HG02610 (cell line): ENCODE results near the gene CAMK2D.
"Not testable (repeated sequence)": the region's sequence is repeated elsewhere in the genome, so short reads cannot be mapped to it uniquely, and the experiment has no call there.

Experiments
- ATAC-seq: cut with Tn5 transposase; IDR thresholded peaks from one replicate; pipeline ENCODE4 v1.9.1; 2021; ENCODE audit warnings: mild to moderate bottlenecking, moderate library complexity; ENCODE audit not compliant: unreplicated experiment

The CAMK2D gene

GRCh38 chr4:113733685-113734084, 27.9 kb downstream of the CAMK2D start:
- no peak for ATAC-seq

- ATAC-seq = no peak
These were observed 28.5 kb downstream of the CAMK2D start for GRCh38 chr4:113732967-113733527.

GRCh38 chr4:113730467-113731216, 30.9 kb downstream of the CAMK2D start:
- no peak for ATAC-seq

- no peak for ATAC-seq
These were observed 33.7 kb downstream of the CAMK2D start for GRCh38 chr4:113727802-113728201.

- no peak for ATAC-seq
These were observed 35.6 kb downstream of the CAMK2D start for GRCh38 chr4:113725963-113726362.

- ATAC-seq = no peak
These were observed 43.3 kb downstream of the CAMK2D start for GRCh38 chr4:113718252-113718651.

GRCh38 chr4:113711883-113712662, 49.5 kb downstream of the CAMK2D start:
- ATAC-seq = no peak

GRCh38 chr4:113708250-113708649, 53.3 kb downstream of the CAMK2D start:
- ATAC-seq = peak; percentile 74

GRCh38 chr4:113707048-113707447, 54.5 kb downstream of the CAMK2D start:
- peak; percentile 55 for ATAC-seq

GRCh38 chr4:113705097-113705496, 56.4 kb downstream of the CAMK2D start:
- ATAC-seq = not testable (repeated sequence)

- ATAC-seq = not testable (repeated sequence)
These were observed 58.9 kb downstream of the CAMK2D start for GRCh38 chr4:113702596-113702995.

GRCh38 chr4:113701169-113701568, 60.4 kb downstream of the CAMK2D start:
- no peak for ATAC-seq

GRCh38 chr4:113700602-113701150, 60.9 kb downstream of the CAMK2D start:
- no peak for ATAC-seq

GRCh38 chr4:113699772-113700171, 61.8 kb downstream of the CAMK2D start:
- ATAC-seq = no peak

GRCh38 chr4:113697429-113697828, 64.1 kb downstream of the CAMK2D start:
- ATAC-seq = no peak

GRCh38 chr4:113695328-113696169, 66.0 kb downstream of the CAMK2D start:
- no peak for ATAC-seq

GRCh38 chr4:113694008-113694407, 67.5 kb downstream of the CAMK2D start:
- no peak for ATAC-seq

GRCh38 chr4:113692809-113693411, 68.6 kb downstream of the CAMK2D start:
- peak; percentile 62 for ATAC-seq

GRCh38 chr4:113691676-113692075, 69.9 kb downstream of the CAMK2D start:
- ATAC-seq = no peak

GRCh38 chr4:113689394-113689793, 72.1 kb downstream of the CAMK2D start:
- ATAC-seq = no peak
